Measurements from ENCODE around the gene UGP2.

UGP2 gene

DNA sequence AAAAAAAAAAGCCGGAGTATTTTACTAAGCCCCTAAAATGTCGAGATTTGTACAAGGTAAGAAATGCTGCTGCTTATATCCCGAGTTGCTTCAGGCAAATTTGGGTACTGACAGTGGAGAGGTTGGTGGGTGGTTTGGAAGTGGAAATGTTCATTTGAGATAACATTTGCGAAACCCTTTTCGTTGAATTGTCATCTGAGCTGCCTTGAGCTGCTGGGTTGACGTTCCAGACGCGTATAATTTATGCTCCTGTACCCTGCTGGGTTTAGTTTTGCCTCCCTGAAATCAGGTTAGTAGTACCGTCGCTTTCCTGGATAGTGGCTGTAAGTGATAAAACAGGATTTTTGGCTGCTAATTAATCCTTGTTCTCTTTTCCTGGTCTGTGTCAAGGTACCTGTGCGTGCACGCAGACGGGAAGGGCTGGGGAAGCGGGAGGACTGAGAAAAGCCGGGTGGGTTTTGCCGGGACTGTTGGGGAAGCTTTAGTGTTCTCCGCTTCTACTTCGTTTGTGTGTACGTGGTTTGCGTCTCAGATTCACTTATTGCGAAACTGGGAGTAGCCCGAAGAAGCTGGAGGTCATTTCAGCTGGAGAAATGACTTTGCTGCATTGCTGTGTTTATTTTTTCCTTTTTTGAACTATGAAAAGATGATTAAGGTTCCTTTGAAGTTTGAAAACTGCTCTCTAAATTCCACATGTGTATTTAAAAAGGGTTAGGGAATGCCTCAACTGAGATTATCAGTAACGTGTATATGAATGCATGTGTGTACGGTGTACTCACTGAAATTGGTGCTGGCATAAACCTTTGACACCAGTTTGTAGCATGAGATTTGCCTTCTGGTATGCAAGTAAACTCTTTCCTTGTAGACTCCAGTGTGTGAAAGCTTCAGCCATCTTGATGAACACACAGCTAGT is 709 bp downstream of the UGP2 start:
- TF ChIP-seq, protein P1, sequence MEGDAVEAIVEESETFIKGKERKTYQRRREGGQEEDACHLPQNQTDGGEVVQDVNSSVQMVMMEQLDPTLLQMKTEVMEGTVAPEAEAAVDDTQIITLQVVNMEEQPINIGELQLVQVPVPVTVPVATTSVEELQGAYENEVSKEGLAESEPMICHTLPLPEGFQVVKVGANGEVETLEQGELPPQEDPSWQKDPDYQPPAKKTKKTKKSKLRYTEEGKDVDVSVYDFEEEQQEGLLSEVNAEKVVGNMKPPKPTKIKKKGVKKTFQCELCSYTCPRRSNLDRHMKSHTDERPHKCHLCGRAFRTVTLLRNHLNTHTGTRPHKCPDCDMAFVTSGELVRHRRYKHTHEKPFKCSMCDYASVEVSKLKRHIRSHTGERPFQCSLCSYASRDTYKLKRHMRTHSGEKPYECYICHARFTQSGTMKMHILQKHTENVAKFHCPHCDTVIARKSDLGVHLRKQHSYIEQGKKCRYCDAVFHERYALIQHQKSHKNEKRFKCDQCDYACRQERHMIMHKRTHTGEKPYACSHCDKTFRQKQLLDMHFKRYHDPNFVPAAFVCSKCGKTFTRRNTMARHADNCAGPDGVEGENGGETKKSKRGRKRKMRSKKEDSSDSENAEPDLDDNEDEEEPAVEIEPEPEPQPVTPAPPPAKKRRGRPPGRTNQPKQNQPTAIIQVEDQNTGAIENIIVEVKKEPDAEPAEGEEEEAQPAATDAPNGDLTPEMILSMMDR (IDR thresholded peaks at IDR 0.05) = no peak

DNA sequence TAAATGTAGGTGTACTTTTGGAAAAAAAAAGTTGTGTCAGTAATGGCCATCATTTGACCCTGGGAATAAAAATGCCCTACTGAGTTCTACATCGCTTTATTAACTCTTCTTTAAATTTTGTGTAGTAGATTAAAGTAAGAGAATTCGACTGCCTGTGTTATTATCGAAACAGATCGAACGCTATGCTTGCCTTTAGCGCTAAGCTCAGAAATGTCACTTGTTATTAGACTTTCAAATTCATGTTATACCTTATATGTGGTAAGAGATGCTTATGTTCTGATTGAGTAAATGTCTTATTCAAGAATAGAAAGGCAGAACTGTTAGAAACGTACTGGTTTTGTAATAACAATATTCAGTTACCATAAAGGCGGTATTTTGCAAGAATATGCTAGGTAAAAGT is 1.4 kb downstream of the UGP2 start:
- TF ChIP-seq, protein P1 (IDR thresholded peaks at IDR 0.05) = no peak

DNA sequence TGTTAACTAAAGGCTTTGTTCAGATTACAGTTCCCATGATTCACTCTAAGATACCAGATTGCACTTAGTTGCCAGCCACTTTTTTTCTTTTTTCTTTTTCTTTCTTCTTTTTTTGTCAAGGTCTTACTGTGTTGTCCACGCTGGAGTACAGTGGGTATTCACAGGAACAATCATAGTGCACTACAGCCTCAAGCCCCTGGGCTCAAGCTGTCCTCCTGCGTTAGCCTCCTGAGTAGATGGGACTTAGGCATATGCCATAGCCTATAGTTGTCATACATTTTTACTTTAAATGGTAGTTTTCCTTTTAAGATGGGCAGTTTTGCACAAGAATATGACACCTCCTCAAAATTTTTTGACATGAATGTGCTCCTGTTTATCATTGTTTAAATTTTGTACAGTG is 2.1 kb downstream of the UGP2 start:
- TF ChIP-seq, protein P1 (IDR thresholded peaks at IDR 0.05) = no peak

DNA sequence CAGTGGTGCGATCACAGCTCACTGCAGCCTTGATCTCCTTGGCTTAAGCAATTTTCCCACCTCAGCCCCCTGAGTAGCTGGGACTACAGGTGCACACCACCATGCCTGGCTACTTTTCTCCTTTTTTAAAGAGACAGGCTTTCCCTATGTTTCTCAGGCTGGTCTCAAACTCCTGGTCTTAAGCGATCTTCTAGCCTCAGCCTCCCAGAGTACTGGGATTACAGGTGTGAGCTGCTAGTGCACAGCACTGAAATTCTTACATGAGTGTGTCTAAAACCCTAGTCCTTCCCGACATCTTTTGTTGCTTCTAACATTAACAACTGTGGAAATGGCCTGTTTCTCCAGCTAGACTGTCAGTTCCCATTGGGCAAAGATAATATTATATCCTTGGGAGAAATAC is 2.9 kb downstream of the UGP2 start:
- TF ChIP-seq, protein P1 (IDR thresholded peaks at IDR 0.05) = no peak

DNA sequence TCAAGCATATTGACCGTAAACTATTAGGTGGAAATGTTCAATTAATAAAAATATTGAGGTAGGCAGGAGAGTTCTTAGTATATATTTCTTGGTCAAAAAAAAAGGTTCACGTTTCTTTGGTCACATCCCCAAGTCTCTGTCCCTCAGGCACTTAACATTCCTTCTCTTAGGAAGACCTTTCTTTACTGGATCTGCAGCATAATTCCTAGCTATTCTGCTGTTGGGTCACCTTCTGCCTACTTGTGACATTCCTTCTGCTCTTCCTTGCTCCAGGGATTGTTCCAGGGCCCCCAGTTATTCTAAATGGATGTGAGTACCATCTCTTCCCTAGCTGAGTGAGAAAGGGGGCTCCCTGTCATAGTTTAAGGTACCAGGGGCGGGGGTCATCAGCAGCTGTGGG is 4.2 kb downstream of the UGP2 start:
- TF ChIP-seq, protein P1 (IDR thresholded peaks at IDR 0.05) = no peak

DNA sequence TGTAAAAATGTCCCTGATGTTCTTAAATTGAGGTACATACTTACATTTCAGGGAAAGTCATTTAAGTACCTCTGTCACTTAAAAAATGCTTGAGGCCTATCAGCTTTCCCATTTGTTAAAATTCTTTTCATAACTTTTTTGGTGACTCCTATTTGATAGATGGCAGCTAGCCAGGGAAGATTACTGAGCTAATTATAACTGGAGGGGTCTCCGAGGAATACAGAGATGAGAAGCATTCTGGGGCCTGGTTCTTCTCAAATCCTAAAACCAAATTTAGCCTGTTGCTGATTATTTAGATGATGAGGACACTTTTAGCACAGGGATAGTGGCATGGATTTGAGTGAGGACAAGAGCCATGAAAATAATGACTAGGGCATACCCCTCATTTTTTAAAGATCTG is 4.8 kb downstream of the UGP2 start:
- TF ChIP-seq, protein P1 (IDR thresholded peaks at IDR 0.05) = no peak

DNA sequence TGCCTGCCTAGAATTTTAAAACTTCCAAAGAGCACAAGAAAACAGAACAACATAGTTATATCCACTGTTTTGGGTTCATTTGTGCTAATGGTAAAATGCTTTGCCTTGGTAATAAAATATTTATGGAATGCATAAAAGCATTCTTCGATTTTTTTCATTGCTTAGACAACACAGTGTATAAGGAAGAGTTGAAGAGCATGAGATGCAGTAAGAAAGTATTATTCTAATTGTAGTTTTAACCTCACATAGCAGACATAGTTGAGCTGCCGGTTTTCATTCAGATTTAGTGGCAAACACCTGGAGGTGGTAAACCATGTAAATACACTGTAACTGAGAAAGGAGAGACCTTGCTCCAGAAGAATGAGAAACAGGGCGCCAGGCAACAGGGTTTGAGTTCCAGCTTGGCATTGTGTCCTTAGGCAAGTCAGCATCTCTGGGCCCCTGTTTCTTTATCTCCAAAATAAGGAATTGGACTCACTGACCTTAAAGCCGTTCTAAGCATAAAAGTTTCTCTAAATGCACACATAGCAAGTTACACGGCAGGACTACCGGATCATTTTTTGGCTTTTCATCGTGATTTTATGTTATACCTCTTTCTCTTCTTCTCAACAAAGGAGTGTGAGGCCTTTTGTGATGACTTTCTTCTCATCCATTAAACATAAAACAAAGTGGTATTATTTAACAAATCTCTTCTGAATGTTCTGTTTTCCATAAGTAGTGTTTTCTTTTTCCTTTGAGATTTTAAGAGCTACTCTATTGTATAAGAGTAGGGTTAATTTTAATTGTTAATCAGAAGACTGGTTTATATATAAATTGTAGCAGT is 7.9 kb downstream of the UGP2 start:
- TF ChIP-seq, protein P1 (IDR thresholded peaks at IDR 0.05) = no peak
